ENCODE measurements around the gene COL8A2. TPM values are rescaled to one million over a fixed set of nuclear protein-coding genes. Genes with fewer than 3 reads are reported as not detected.
A peak's percentile ranks its signal among the peaks of the same experiment; 100 is the strongest.

COL8A2 gene
- total RNA-seq, 1 experiment from 2014 or later = 1.2 TPM

GRCh38 chr1:36099681-36100341 is 25.2 kb downstream of the COL8A2 start:
- ATAC-seq = peak; percentile 95
- CTCF ChIA-PET = interaction anchor here (0.6 to 1.7 kb wide), 4 partner anchors 32 to 88 kb away, joined by 3 to 6 read pairs (median 4); no protein-coding TSS in a partner anchor
- Histone ChIP-seq H3K4me3 (ENCODE audit: low read depth in 2 of 2, low read length in 2 of 2) (peak overlapping the region in 1 of 2 experiments; percentile 52; a peak in 2 of 4 replicates), H3K27ac (ENCODE audit: low read length) (peak overlapping the region; percentile 63; the same call in 1 of the 2 replicates), H3K9me3 (ENCODE audit: control insufficient read depth, insufficient read depth, low read depth, low read length) (no peaks in the 10 kb centered on the region), H3K4me1 (ENCODE audit: control insufficient read depth, insufficient read depth, low read length) (peaks cover 3% of the 10 kb centered on the region; the same call in 1 of the 2 replicates), H3K36me3 (ENCODE audit: control insufficient read depth, insufficient read depth, low read length) (no peaks in the 10 kb centered on the region), H3K27me3 (ENCODE audit: control insufficient read depth, insufficient read depth, low read length) (no peaks in the 10 kb centered on the region)
- TF ChIP-seq, protein P1, sequence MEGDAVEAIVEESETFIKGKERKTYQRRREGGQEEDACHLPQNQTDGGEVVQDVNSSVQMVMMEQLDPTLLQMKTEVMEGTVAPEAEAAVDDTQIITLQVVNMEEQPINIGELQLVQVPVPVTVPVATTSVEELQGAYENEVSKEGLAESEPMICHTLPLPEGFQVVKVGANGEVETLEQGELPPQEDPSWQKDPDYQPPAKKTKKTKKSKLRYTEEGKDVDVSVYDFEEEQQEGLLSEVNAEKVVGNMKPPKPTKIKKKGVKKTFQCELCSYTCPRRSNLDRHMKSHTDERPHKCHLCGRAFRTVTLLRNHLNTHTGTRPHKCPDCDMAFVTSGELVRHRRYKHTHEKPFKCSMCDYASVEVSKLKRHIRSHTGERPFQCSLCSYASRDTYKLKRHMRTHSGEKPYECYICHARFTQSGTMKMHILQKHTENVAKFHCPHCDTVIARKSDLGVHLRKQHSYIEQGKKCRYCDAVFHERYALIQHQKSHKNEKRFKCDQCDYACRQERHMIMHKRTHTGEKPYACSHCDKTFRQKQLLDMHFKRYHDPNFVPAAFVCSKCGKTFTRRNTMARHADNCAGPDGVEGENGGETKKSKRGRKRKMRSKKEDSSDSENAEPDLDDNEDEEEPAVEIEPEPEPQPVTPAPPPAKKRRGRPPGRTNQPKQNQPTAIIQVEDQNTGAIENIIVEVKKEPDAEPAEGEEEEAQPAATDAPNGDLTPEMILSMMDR (IDR thresholded peaks at IDR 0.05) = peak; percentile 99
- TF ChIP-seq POLR2AphosphoS5 (IDR thresholded peaks at IDR 0.05; ENCODE audit: low read depth, low read length) = no peak
- in situ Hi-C loops (cut with HindIII; ENCODE audit: low pct_unique_long_range_greater_than_20kb, low sequenced_read_pairs) (no loop called here), intact Hi-C loops (cut with micrococcal nuclease; ENCODE audit: unreplicated experiment) (loop anchor here (1.0 to 5.0 kb wide), 2 partner anchors 34 to 87 kb away; no protein-coding TSS in a partner anchor)
- DNase-seq (ENCODE audit: low read depth, low spot score) = no peak
- BruUV-seq (replicated peaks) = no TSS peak
- POLR2A ChIA-PET = no interaction called here

GRCh38 chr1:36098650-36099365 is 26.2 kb downstream of the COL8A2 start:
- peaks cover 3% of the 10 kb centered on the region; the same call in 1 of the 2 replicates for H3K4me1 ChIP-seq (ENCODE audit: control insufficient read depth, insufficient read depth, low read length)
- DNase-seq (ENCODE audit: low read depth, low spot score) = no peak
- POLR2A ChIA-PET = no interaction called here
- H3K9me3 ChIP-seq (ENCODE audit: control insufficient read depth, insufficient read depth, low read depth, low read length) = no peaks in the 10 kb centered on the region
- intact Hi-C loops (cut with micrococcal nuclease; ENCODE audit: unreplicated experiment) (no loop called here), in situ Hi-C loops (cut with HindIII; ENCODE audit: low pct_unique_long_range_greater_than_20kb, low sequenced_read_pairs) (no loop called here)
- H3K4me3 ChIP-seq (ENCODE audit: low read depth in 2 of 2, low read length in 2 of 2) = no peak overlapping the region
- CTCF ChIA-PET = interaction anchor here (0.7 kb wide), 1 partner anchor 36 kb away, joined by 3 read pairs; no protein-coding TSS in a partner anchor
- no peak overlapping the region for H3K27ac ChIP-seq (ENCODE audit: low read length)
- BruUV-seq (replicated peaks) = no TSS peak
- no peaks in the 10 kb centered on the region for H3K27me3 ChIP-seq (ENCODE audit: control insufficient read depth, insufficient read depth, low read length)
- no peak for ATAC-seq
- H3K36me3 ChIP-seq (ENCODE audit: control insufficient read depth, insufficient read depth, low read length) = no peaks in the 10 kb centered on the region
- TF ChIP-seq, protein P2, sequence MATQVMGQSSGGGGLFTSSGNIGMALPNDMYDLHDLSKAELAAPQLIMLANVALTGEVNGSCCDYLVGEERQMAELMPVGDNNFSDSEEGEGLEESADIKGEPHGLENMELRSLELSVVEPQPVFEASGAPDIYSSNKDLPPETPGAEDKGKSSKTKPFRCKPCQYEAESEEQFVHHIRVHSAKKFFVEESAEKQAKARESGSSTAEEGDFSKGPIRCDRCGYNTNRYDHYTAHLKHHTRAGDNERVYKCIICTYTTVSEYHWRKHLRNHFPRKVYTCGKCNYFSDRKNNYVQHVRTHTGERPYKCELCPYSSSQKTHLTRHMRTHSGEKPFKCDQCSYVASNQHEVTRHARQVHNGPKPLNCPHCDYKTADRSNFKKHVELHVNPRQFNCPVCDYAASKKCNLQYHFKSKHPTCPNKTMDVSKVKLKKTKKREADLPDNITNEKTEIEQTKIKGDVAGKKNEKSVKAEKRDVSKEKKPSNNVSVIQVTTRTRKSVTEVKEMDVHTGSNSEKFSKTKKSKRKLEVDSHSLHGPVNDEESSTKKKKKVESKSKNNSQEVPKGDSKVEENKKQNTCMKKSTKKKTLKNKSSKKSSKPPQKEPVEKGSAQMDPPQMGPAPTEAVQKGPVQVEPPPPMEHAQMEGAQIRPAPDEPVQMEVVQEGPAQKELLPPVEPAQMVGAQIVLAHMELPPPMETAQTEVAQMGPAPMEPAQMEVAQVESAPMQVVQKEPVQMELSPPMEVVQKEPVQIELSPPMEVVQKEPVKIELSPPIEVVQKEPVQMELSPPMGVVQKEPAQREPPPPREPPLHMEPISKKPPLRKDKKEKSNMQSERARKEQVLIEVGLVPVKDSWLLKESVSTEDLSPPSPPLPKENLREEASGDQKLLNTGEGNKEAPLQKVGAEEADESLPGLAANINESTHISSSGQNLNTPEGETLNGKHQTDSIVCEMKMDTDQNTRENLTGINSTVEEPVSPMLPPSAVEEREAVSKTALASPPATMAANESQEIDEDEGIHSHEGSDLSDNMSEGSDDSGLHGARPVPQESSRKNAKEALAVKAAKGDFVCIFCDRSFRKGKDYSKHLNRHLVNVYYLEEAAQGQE (IDR thresholded peaks at IDR 0.05; ENCODE audit: insufficient read depth in 1 of 2, low read depth in 2 of 2, low read length in 1 of 2) = no peak
- TF ChIP-seq, protein P1 (IDR thresholded peaks at IDR 0.05) = no peak
- TF ChIP-seq SIN3A (IDR thresholded peaks at IDR 0.05; ENCODE audit: borderline replicate concordance, insufficient read depth, low read depth, low read length) (no peak), TCF7L2 (IDR thresholded peaks at IDR 0.05; ENCODE audit: low read depth, low read length) (no peak), POLR2AphosphoS5 (IDR thresholded peaks at IDR 0.05; ENCODE audit: low read depth, low read length) (no peak)

Data from Panc1 (cell line).